Neural progenitor cell (in vitro differentiated cells): ENCODE results near the gene LTV1.

Experiments
- CTCF ChIP-seq: fragments of 200-600 bp; sonication (generic); IDR thresholded peaks from 2 replicates; pipeline ENCODE4 v1.5.1; 2017; ENCODE audit warnings: antibody characterized with exemption, mild to moderate bottlenecking
- EZH2 ChIP-seq: fragments of 200-600 bp; sonication (generic); IDR thresholded peaks from 2 replicates; pipeline ENCODE4 v1.6.1; 2017; ENCODE audit warnings: antibody characterized with exemption, mild to moderate bottlenecking, moderate library complexity
- EZH2phosphoT487 ChIP-seq: fragments of 200-600 bp; sonication (generic); IDR thresholded peaks from 2 replicates; pipeline ENCODE4 v1.6.1; 2017; ENCODE audit warnings: antibody characterized with exemption

DNA sequence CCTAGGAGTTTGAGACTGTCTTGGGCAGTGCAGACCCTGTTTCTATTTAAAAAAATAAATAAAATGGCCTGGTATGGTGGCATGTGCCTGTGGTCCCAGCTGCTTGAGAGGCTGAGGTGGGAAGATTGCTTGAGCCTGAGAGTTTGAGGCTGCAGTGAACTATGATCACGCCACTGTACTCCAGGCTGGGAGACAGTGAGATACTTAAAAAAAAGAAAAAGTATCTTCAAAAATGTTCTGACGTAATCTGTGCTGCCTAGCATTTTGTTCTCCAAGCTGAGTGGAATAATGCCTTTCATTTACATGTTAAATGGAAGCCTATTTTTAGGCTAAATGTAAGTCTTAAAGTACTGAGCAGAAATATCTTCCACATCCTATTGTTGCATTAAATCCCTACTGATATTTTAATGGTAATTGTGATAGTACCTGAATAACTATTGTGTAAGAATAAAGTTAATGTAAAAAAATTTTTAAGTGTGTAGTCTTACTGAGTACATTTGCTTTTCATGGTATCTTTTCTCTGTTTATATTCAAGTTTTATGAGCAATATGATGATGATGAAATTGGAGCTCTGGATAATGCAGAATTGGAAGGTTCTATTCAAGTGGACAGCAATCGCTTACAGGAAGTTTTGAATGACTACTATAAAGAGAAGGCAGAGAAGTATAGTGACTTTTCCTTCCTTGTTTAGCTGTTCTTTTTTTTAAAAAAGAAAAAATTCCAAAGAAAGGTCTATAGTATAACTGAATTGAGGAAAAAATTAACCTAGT lies 16.9 kb downstream of the LTV1 start:
- TF ChIP-seq CTCF, result no peak
- TF ChIP-seq EZH2phosphoT487, result no peak
- no peak for TF ChIP-seq EZH2
